ENCODE results near the gene ST8SIA6. TPM values are rescaled to one million over a fixed set of nuclear protein-coding genes. Genes with fewer than 3 reads are reported as not detected.

The ST8SIA6 gene
- total RNA-seq, 1 donor from 2014 or later, result 2.5 TPM

- DNase-seq (ENCODE audit: low spot score), result no peak
- ATAC-seq, result no peak
- intact Hi-C loops (cut with DNase I), result no loop called here
Observed at GRCh38 chr10:17307123-17307522, 147.3 kb downstream of the ST8SIA6 start.

- ATAC-seq (no peak), DNase-seq (ENCODE audit: low spot score) (no peak)
- intact Hi-C loops (cut with DNase I), result no loop called here
Observed at GRCh38 chr10:17292375-17292774, 162.0 kb downstream of the ST8SIA6 start.

GRCh38 chr10:17290226-17290625 lies 164.2 kb downstream of the ST8SIA6 start:
- ATAC-seq (no peak), DNase-seq (ENCODE audit: low spot score) (no peak)
- intact Hi-C loops (cut with DNase I), result no loop called here

GRCh38 chr10:17289763-17290162 lies 164.6 kb downstream of the ST8SIA6 start:
- no peak for ATAC-seq
- no peak for DNase-seq (ENCODE audit: low spot score)
- intact Hi-C loops (cut with DNase I), result no loop called here

- intact Hi-C loops (cut with DNase I), result no loop called here
- no peak for DNase-seq (ENCODE audit: low spot score)
- ATAC-seq, result no peak
Observed at GRCh38 chr10:17286562-17287550, 167.5 kb downstream of the ST8SIA6 start.

- intact Hi-C loops (cut with DNase I), result no loop called here
- ATAC-seq, result no peak
- DNase-seq (ENCODE audit: low spot score), result no peak
Observed at GRCh38 chr10:17282311-17282710, 172.1 kb downstream of the ST8SIA6 start.

- intact Hi-C loops (cut with DNase I), result no loop called here
- DNase-seq (ENCODE audit: low spot score), result no peak
Observed at GRCh38 chr10:17278607-17279240, 175.7 kb downstream of the ST8SIA6 start.

GRCh38 chr10:17276756-17277424 lies 177.5 kb downstream of the ST8SIA6 start:
- DNase-seq (ENCODE audit: low spot score), result no peak
- no peak for ATAC-seq
- intact Hi-C loops (cut with DNase I), result no loop called here

More at GRCh38 chr10:17278607-17279240, 175.7 kb downstream of the ST8SIA6 start:
- no peak for ATAC-seq

GRCh38 chr10:17273403-17273802 lies 181.0 kb downstream of the ST8SIA6 start:
- intact Hi-C loops (cut with DNase I), result no loop called here
- ATAC-seq, result no peak
- DNase-seq (ENCODE audit: low spot score), result no peak

- intact Hi-C loops (cut with DNase I), result no loop called here
Observed at GRCh38 chr10:17272648-17273047, 181.7 kb downstream of the ST8SIA6 start.

More at GRCh38 chr10:17272648-17273047, 181.7 kb downstream of the ST8SIA6 start:
- ATAC-seq (no peak), DNase-seq (ENCODE audit: low spot score) (no peak)

Other genes starting within 250 kb of the ST8SIA6 start
- gene VIM, start 226.4 kb downstream of the ST8SIA6 start, total RNA-seq, result 4,253 TPM
- 3.0 TPM for gene HACD1, start 162.8 kb upstream of the ST8SIA6 start, total RNA-seq
- gene STAM, start 189.6 kb upstream of the ST8SIA6 start, total RNA-seq, result 25.1 TPM

Measured in sciatic nerve (tissue), 2 donors.